NCI-H1105 (cell line): ENCODE data around the gene CCT6A.
"Not testable (repeated sequence)": the region's sequence is repeated elsewhere in the genome, so short reads cannot be mapped to it uniquely, and the experiment has no call there.

Source experiments
- DNase-seq: peaks from one replicate; lab custom pipeline; 2025; lab: John Stamatoyannopoulos, UW

Gene CCT6A

DNA sequence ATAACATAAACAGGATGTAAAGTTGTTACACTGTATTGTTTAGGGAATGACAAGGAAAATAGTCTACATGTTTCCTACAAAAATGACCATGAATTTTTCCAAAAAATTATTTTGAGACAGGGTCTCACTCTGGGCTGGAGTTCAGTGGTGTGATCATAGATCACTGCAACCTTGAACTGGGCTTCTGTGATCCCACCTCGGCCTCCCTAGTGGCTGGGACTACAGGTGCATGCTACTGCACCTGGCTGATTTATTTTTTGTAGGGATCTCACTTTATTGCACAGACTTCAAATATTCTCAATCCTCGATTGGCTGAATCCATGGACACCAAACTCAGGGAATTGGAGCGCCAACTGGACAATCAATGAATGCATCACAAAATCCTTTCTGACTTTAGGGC lies 48.1 kb downstream of the CCT6A start:
- DNase-seq: no peak

DNA sequence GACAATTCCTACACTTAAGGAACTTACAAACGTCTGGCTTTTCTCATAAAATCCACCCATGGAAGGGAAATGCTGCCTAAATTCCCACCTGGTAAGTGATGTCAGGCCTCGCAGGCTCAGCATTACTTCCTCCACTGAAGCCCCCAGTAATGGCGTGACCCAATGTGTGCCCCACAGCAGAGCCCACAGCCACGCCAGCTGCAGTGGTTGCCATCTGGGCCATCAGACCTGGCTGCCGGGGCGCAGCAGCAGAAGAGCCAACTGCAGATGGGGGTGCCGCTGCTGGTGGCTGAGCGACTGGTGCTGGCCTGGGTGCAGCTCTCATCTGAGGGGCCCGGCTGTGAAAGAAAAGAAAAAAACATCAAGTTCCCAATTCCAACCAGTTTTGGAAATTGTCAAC lies 52.6 kb downstream of the CCT6A start:
- not testable (repeated sequence) for DNase-seq

DNA sequence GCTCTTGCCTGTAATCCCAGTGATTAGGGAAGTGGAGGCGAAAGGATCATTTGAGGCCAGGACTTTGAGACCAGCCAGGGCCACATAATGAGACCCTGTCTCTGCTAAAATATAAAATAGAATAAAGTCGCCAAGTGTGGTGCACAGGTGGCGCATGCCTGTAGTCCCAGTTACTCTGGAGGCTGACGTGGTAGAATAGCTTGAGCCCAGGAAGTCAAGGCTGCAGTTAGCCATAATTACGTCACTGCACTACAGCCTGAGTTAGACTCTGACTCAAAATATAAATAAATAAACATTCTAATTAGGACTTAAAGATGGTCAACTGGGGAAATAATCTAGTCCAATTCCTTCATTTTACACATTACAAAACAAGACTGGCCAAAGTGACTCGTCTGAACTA lies 53.9 kb downstream of the CCT6A start:
- no peak for DNase-seq

DNA sequence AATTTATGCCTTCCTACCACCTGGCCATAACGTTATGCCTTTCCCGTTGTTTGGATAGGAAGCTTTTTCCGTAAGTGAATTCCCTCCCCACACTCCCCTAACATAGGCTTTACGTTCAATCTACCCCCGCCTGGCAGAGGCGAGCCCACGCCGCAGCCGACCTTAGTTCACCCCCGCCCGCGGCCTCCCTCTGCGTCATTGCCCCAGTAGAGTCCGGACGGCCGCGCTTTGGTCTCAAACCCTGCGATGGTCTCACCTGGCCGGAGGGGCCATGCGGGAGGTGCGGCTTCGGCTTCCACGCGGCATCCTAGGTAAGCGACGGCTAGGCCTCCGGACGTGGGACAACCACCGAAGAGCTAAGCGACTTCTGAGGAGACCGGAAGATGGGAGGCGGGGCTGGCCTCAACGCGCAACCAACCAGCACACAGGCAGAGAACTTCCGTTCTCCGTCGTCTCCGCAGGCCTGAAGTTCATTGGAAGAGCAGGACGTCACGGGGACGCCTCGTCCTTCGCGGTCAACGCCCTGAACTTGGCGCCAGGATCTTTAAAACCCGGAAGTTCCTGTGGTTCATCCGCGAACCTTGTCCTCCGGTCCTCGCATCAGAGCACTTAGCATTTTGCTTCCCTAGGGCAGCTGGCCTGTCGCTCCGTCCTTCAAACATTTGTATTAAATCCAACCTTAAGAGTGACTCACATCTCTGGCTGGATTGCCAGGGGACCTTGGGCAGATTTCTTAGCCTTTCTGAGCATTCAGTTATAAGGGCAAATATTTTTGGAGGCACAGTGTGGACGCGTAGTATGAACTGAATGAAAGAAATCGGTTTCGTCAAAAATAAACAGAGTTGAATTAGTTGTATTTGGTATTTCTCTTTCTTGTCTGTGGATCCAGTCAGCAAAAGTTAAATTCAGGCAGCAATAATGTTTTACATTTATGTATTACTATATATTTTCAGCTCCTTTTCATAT lies 54.8 kb downstream of the CCT6A start, which contains the start of gene CHCHD2:
CHCHD2 (minus strand) TSS at position 369 of the 966 bp plus-strand sequence; CDS start at position 306, 63 bp downstream.
- DNase-seq: peak; percentile 98

DNA sequence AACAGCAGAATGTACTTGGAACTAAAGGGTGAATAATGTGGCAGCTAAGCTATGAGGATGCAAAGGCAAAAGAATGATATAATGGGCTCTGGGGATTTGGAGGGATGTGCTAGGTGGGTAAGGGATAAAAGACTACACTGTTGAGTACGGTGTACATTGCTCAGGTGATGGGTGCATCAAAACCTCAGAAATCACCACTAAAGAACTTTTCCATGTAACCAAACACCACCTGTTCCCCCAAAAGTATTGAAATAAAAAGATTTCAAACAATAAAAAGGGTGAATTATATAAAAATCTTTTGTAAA lies 56.3 kb downstream of the CCT6A start:
- no peak for DNase-seq

- DNase-seq: no peak
Observed at GRCh38 chr7:56110611-56111010, 59.0 kb downstream of the CCT6A start.

- not testable (repeated sequence) for DNase-seq
Observed at GRCh38 chr7:56112244-56112643, 60.7 kb downstream of the CCT6A start.
